Measurements from ENCODE around the gene PTPRO.

Gene PTPRO

DNA sequence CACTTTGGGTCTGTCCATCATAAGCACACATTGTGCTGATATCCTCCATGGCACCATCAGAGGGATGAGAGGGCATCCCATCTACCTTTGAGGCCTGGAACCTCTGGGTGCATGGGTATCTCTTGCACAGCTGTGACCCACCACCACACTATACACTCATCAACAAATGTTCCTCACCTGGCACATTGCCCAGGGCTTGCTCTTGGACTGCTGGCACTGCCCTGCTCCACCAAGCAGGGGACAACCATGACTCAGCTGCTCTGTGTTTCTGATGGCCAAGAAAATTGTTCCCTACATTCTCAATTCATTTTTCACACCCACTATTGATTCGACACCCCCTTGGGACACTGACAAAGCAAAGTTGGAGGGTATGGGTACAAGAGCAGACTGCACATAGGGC is 155.5 kb downstream of the PTPRO start:
- TF ChIP-seq, protein P1, sequence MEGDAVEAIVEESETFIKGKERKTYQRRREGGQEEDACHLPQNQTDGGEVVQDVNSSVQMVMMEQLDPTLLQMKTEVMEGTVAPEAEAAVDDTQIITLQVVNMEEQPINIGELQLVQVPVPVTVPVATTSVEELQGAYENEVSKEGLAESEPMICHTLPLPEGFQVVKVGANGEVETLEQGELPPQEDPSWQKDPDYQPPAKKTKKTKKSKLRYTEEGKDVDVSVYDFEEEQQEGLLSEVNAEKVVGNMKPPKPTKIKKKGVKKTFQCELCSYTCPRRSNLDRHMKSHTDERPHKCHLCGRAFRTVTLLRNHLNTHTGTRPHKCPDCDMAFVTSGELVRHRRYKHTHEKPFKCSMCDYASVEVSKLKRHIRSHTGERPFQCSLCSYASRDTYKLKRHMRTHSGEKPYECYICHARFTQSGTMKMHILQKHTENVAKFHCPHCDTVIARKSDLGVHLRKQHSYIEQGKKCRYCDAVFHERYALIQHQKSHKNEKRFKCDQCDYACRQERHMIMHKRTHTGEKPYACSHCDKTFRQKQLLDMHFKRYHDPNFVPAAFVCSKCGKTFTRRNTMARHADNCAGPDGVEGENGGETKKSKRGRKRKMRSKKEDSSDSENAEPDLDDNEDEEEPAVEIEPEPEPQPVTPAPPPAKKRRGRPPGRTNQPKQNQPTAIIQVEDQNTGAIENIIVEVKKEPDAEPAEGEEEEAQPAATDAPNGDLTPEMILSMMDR (IDR thresholded peaks at IDR 0.05; ENCODE audit: low read depth, low read length): no peak
- Histone ChIP-seq H3K4me1 (peaks cover 30% of the 10 kb centered on the region), H3K27me3 (no peaks in the 10 kb centered on the region), H3K9me3 (no peaks in the 10 kb centered on the region), H3K4me3 (ENCODE audit: low read depth, low read length) (no peak overlapping the region), H3K36me3 (no peaks in the 10 kb centered on the region)
- peak; percentile 50 for DNase-seq

DNA sequence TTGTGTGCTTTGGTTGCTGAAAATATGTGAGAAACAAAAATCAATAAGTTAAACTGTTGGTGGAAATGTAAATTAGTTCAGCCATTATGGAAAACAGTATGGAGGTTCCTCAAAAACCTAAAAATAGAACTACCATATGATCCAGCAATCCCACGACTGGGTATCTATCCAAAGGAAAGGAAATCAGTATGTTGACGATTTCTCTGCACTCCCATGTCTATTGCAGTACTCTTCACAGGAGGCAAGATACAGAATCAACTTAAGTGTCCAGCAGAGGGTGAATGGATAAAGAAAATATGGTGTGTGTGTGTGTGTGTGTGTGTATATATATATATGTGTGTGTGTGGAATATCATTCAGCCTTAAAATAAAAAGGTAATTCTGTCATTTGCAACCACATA is 159.5 kb downstream of the PTPRO start:
- Histone ChIP-seq H3K36me3 (no peaks in the 10 kb centered on the region), H3K9me3 (no peaks in the 10 kb centered on the region), H3K27me3 (no peaks in the 10 kb centered on the region), H3K4me1 (peaks cover 27% of the 10 kb centered on the region), H3K4me3 (ENCODE audit: low read depth, low read length) (no peak overlapping the region)
- TF ChIP-seq, protein P1 (IDR thresholded peaks at IDR 0.05; ENCODE audit: low read depth, low read length): no peak
- DNase-seq: no peak

DNA sequence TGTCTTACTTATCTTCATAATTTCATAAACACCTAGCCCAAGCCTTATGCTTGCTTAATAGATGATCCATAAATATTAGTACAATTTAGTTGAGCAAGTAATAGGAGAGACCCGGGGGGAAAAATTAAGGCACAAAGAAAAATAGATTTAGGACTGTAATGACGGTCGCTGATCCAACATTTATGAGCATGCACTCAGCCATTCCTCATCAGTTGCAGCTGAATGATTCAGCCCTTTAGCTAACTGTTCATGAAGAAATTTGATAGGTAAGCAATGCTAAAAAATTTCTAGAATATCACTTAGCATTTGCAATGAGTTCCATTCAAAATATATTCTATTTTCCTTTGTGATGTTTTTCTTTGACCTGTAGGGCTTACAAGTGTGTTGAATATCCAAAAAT is 163.2 kb downstream of the PTPRO start:
- Histone ChIP-seq H3K9me3 (no peaks in the 10 kb centered on the region), H3K36me3 (no peaks in the 10 kb centered on the region), H3K27me3 (no peaks in the 10 kb centered on the region), H3K4me1 (peaks cover 17% of the 10 kb centered on the region), H3K4me3 (ENCODE audit: low read depth, low read length) (no peak overlapping the region)
- DNase-seq: no peak
- TF ChIP-seq, protein P1 (IDR thresholded peaks at IDR 0.05; ENCODE audit: low read depth, low read length): no peak

DNA sequence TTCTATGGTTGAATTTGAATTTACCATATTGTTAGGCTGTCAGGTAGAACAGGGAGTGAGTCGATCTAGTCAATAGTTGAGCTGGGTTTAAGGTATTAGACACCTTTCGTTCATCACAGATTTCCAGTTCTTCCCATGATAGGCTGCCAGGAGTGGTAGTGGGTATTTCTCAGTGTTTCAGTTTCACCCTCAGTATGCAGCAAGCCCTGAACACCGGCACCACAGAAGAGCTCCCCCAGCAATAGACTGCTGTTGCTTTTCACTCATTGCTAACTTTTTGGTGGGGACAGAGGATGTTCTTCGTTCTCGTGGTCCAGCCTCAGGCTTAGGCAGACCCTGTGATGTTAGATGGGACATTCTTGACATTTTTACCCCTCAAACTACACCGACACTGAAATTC is 164.6 kb downstream of the PTPRO start:
- no peak for DNase-seq
- H3K4me3 ChIP-seq (ENCODE audit: low read depth, low read length): no peak overlapping the region
- TF ChIP-seq, protein P1 (IDR thresholded peaks at IDR 0.05; ENCODE audit: low read depth, low read length): no peak
- H3K4me1 ChIP-seq: peaks cover 13% of the 10 kb centered on the region; the same call in 1 of the 2 replicates
- no peaks in the 10 kb centered on the region for H3K36me3 ChIP-seq
- H3K9me3 ChIP-seq: no peaks in the 10 kb centered on the region
- H3K27me3 ChIP-seq: no peaks in the 10 kb centered on the region

DNA sequence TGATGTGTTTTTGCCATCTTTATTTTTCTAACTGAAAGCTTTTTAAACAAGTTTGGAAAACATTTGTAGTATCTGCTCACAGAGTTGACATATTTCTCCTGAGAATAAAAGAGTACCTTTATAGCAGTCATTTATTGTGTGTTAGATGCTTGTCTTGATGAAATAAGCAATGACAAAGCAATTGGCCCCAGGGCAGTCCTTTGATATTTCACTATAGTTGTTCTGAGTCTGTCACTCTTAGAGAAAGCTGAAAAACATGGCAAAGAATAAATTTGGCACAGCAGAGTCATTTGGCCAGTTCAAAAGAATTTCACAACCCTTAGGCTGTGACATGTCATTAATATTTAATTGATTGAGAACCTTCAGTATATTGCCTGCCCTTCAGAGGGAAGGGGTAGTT is 166.2 kb downstream of the PTPRO start:
- DNase-seq: peak; percentile 28
- Histone ChIP-seq H3K4me3 (ENCODE audit: low read depth, low read length) (no peak overlapping the region), H3K4me1 (peaks cover 13% of the 10 kb centered on the region; the same call in 1 of the 2 replicates), H3K27me3 (no peaks in the 10 kb centered on the region), H3K9me3 (no peaks in the 10 kb centered on the region), H3K36me3 (no peaks in the 10 kb centered on the region; the same call in 1 of the 2 replicates)
- TF ChIP-seq, protein P1 (IDR thresholded peaks at IDR 0.05; ENCODE audit: low read depth, low read length): no peak

DNA sequence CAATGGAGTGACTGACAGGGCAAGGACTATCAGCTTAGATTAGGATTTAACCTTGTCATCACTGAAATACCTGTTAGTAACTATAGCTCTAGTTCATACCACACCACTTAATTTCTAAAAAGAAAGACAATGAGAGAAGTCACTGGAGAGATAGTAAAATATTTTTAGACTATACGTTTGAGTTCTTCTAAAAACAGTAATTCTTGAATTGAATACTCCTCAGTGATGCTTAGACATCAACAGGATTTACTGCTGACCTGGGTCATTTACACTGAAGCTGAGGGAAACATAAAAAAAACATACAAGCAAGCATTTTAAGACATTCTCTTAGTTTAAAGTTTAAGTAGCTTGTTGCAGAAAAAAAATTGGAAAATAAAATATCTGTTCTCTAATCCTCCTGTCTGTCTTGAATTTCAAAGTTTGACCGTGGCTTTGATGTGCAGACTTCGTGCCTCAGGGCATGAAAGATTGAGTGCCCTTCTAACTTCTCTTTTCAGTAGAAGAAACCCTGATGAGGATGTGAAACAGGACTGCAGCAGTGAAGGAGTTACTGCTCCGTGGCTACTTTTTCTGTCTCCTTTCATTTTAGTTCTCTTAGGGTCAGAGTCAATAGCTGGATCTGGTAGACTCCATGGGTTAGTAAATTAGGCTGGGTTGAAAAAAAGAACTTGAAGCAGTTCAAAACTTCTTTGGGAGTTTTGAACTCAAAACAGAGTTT is 172.2 kb downstream of the PTPRO start:
- Histone ChIP-seq H3K4me1 (peaks cover 4% of the 10 kb centered on the region; the same call in 1 of the 2 replicates), H3K36me3 (no peaks in the 10 kb centered on the region; the same call in 1 of the 2 replicates), H3K4me3 (ENCODE audit: low read depth, low read length) (no peak overlapping the region), H3K27me3 (no peaks in the 10 kb centered on the region), H3K9me3 (no peaks in the 10 kb centered on the region)
- no peak for DNase-seq
- TF ChIP-seq, protein P1 (IDR thresholded peaks at IDR 0.05; ENCODE audit: low read depth, low read length): no peak

All from BE2C (cell line).